ENCODE results near the gene DIS3L. TPM values are rescaled to one million over a fixed set of nuclear protein-coding genes. Genes with fewer than 3 reads are reported as not detected.
A peak's percentile ranks its signal among the peaks of the same experiment; 100 is the strongest.

The DIS3L gene
- polyA plus RNA-seq, 2 of the 4 experiments (the other 2 are of a cell fraction): 43.6 to 64.3 TPM

DNA sequence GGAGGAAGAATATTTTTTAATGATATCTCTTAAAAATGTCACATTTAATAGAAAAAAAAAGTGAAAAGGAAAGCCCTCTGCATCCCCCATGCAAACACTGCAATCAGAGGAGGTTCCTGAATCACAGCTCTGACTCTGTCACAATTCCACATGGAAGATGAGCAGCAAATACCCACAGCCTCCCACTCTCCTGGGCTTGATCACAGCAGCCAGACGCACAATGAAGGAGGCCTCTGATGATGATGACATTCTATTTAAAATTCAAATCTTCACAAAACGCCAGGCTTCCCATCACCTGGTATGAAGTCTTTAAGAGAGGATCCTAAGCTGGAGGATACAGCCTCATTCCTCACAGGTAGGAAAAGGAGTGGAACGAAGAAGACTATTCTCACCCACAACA is 9.1 kb upstream of the DIS3L start (continued):
- TF ChIP-seq, protein P1, sequence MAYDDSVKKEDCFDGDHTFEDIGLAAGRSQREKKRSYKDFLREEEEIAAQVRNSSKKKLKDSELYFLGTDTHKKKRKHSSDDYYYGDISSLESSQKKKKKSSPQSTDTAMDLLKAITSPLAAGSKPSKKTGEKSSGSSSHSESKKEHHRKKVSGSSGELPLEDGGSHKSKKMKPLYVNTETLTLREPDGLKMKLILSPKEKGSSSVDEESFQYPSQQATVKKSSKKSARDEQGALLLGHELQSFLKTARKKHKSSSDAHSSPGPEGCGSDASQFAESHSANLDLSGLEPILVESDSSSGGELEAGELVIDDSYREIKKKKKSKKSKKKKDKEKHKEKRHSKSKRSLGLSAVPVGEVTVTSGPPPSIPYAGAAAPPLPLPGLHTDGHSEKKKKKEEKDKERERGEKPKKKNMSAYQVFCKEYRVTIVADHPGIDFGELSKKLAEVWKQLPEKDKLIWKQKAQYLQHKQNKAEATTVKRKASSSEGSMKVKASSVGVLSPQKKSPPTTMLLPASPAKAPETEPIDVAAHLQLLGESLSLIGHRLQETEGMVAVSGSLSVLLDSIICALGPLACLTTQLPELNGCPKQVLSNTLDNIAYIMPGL (CRISPR knock-in tag; IDR thresholded peaks at IDR 0.05; ENCODE audit: borderline replicate concordance): no peak
- TF ChIP-seq NFE2L2 (conservative IDR thresholded peaks at IDR 0.05; ENCODE audit: low read length) (no peak), FOXS1 (CRISPR knock-in tag; IDR thresholded peaks at IDR 0.05) (no peak), TP53 (CRISPR knock-in tag; IDR thresholded peaks at IDR 0.05) (no peak)

DNA sequence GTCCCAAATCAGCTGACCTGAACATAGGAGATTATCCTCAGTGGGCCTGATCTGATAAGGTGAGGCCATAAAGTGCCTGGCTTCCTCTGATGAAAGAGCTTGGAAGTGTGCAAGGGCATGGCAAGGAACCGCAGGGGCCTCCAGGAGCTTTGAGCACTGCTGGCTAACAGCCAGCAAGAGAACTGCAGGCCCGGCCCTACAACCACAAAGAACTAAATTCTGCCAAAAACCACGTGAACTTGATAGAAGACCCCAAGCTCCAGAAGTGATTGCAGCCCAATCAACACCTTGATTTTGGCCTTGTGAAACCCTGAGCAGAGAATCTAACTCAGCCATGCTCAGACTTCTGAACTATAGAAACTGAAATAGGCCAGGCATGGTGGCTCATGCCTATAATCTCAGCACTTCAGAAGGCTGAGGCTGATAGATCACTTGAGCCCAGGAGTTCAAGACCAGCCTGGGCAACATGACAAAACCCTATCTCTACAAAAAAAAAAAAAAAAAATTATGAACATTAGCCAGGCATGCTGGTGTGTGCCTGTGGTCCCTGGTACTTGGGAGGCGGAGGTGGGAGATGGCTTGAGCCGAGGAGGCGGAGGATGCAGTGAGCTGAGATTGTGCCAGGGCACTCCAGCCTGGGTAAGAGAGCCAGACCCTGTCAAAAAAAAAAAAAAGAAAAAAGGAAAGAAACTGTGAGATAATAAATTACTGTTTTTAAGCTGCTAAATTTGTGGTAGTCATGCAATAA is 7.7 kb upstream of the DIS3L start:
- ATAC-seq: no peak
- 86% methylated on average over 6 of the region's 6 CpGs for WGBS (ENCODE audit: missing lambda C conversion rate)
- ChIA-PET CTCF (interaction anchor here (0.6 to 4.3 kb wide), 10 partner anchors 9 to 589 kb away, joined by 3 to 29 read pairs (median 3); partner anchors contain the start of gene MEGF11), POLR2A (no interaction called here)
- no peak for DNase-seq (ENCODE audit: low read depth in 1 of 2, low spot score in 1 of 2)
- Histone ChIP-seq H3K4me1 (peaks cover 10% of the 10 kb centered on the region), H3K9me3 (no peaks in the 10 kb centered on the region), H3K27ac (no peak overlapping the region), H3K4me3 (no peak overlapping the region), H3K4me2 (no peak overlapping the region)
- no peak for FAIRE-seq
- TF ChIP-seq TP53 (CRISPR knock-in tag; IDR thresholded peaks at IDR 0.05) (no peak), ZFP36 (IDR thresholded peaks at IDR 0.05; ENCODE audit: borderline replicate concordance, partially characterized antibody) (no peak), JUNB (IDR thresholded peaks at IDR 0.05) (no peak), EP300 (IDR thresholded peaks at IDR 0.05) (no peak)

DNA sequence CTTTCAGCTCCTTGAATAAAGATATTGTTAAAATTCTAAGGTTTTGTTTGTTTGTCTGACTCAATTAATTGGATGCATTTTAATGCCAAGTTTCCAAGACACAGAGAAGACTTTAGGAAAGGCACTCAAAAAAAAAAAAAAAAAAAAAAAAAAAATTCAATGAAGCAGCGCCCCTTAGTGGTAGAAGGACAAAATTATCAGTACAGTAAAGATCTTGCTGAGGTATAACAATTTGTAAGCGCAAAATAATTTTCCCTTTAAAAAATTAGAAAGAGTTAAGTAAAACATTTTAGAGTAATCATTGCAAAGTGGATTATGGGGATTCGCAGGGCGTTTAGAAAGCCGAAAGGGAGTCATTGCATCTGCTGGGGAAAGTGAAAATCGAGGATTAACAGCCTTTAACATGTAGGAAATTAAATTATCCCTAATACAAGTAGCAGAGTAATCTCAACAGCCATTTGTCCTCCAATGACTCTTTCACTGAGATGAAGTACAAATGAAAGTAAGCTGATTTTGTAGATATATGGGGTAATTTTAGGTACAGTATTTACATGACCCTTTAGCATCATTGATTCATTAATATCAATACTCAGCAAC is 5.8 kb upstream of the DIS3L start:
- TF ChIP-seq FOXS1 (CRISPR knock-in tag; IDR thresholded peaks at IDR 0.05): no peak
- peak; percentile 70 for TF ChIP-seq SMC3 (IDR thresholded peaks at IDR 0.05)
- no peak for TF ChIP-seq FOSL2 (IDR thresholded peaks at IDR 0.05)
- TF ChIP-seq FOSL2 (CRISPR knock-in tag; IDR thresholded peaks at IDR 0.05): no peak
- peak; percentile 1 for TF ChIP-seq MAFK (IDR thresholded peaks at IDR 0.05; ENCODE audit: partially characterized antibody)
- TF ChIP-seq RAD21 (conservative IDR thresholded peaks at IDR 0.05 in 1 of 2, IDR thresholded peaks at IDR 0.05 in 1 of 2): peak; percentile 65 to 72
- TF ChIP-seq, protein P2, sequence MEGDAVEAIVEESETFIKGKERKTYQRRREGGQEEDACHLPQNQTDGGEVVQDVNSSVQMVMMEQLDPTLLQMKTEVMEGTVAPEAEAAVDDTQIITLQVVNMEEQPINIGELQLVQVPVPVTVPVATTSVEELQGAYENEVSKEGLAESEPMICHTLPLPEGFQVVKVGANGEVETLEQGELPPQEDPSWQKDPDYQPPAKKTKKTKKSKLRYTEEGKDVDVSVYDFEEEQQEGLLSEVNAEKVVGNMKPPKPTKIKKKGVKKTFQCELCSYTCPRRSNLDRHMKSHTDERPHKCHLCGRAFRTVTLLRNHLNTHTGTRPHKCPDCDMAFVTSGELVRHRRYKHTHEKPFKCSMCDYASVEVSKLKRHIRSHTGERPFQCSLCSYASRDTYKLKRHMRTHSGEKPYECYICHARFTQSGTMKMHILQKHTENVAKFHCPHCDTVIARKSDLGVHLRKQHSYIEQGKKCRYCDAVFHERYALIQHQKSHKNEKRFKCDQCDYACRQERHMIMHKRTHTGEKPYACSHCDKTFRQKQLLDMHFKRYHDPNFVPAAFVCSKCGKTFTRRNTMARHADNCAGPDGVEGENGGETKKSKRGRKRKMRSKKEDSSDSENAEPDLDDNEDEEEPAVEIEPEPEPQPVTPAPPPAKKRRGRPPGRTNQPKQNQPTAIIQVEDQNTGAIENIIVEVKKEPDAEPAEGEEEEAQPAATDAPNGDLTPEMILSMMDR (IDR thresholded peaks at IDR 0.05): peak; percentile 85
- ATAC-seq (peak; percentile 56 to 69; a peak in 3 of 6 replicates), FAIRE-seq (peak; percentile 18), DNase-seq (ENCODE audit: low read depth in 1 of 2, low spot score in 1 of 2) (peak; percentile 27 to 37)
- POLR2A ChIA-PET: no interaction called here
- peaks cover 13% of the 10 kb centered on the region for H3K4me1 ChIP-seq
- H3K9me3 ChIP-seq: no peaks in the 10 kb centered on the region
- peak overlapping the region; percentile 48 for H3K4me2 ChIP-seq
- WGBS (ENCODE audit: missing lambda C conversion rate): 1% methylated on average over 6 of the region's 6 CpGs
- no peak overlapping the region for H3K4me3 ChIP-seq
- CTCF ChIA-PET: interaction anchor here (0.5 to 4.4 kb wide), 55 partner anchors 10 to 1070 kb away, joined by 3 to 29 read pairs (median 3); partner anchors contain the start of genes INTS14, MAP2K1 and MEGF11
- no peak overlapping the region for H3K27ac ChIP-seq

DNA sequence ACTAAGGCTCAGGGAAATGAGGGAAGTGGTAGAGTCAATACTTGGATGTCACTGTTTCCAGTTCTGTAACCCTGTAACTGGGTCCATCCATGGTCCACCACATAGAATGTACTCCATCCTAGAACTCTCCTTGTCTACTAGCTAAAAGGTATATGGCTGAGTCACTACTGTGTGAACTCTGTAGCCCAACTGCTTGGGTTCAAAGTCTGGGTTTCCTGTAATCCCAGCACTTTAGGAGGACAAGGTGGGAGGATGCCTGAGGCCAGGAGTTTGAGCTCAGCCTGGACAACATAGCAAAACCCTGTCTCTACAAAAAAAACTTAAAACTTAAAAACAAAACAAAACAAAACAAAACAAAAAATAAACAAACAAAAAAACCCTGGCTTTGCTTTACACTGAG is 5.3 kb upstream of the DIS3L start:
- TF ChIP-seq TP53 (CRISPR knock-in tag; IDR thresholded peaks at IDR 0.05): no peak
- TF ChIP-seq, protein P3, sequence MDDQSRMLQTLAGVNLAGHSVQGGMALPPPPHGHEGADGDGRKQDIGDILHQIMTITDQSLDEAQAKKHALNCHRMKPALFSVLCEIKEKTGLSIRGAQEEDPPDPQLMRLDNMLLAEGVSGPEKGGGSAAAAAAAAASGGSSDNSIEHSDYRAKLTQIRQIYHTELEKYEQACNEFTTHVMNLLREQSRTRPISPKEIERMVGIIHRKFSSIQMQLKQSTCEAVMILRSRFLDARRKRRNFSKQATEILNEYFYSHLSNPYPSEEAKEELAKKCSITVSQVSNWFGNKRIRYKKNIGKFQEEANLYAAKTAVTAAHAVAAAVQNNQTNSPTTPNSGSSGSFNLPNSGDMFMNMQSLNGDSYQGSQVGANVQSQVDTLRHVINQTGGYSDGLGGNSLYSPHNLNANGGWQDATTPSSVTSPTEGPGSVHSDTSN (IDR thresholded peaks at IDR 0.05): no peak
- no peak for TF ChIP-seq HOXB13 (CRISPR knock-in tag; IDR thresholded peaks at IDR 0.05; ENCODE audit: low read depth)
- no peak for TF ChIP-seq ZSCAN20 (CRISPR knock-in tag; IDR thresholded peaks at IDR 0.05)
- TF ChIP-seq HOXA7 (CRISPR knock-in tag; IDR thresholded peaks at IDR 0.05): no peak
- TF ChIP-seq, protein P4, sequence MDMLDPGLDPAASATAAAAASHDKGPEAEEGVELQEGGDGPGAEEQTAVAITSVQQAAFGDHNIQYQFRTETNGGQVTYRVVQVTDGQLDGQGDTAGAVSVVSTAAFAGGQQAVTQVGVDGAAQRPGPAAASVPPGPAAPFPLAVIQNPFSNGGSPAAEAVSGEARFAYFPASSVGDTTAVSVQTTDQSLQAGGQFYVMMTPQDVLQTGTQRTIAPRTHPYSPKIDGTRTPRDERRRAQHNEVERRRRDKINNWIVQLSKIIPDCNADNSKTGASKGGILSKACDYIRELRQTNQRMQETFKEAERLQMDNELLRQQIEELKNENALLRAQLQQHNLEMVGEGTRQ (IDR thresholded peaks at IDR 0.05): no peak
- TF ChIP-seq ZFP36 (IDR thresholded peaks at IDR 0.05; ENCODE audit: borderline replicate concordance, partially characterized antibody): no peak
- no peak for TF ChIP-seq RAD21 (conservative IDR thresholded peaks at IDR 0.05 in 1 of 2, IDR thresholded peaks at IDR 0.05 in 1 of 2)
- Histone ChIP-seq H3K4me2 (peak overlapping the region; percentile 48), H3K4me3 (no peak overlapping the region), H3K4me1 (peaks cover 16% of the 10 kb centered on the region), H3K27ac (no peak overlapping the region), H3K9me3 (no peaks in the 10 kb centered on the region)
- DNase-seq (ENCODE audit: low read depth in 1 of 2, low spot score in 1 of 2) (peak in 1 of 2 experiments; percentile 15), FAIRE-seq (peak; percentile 23), ATAC-seq (peak; percentile 16 to 63; a peak in 3 of 6 replicates)
- POLR2A ChIA-PET: no interaction called here
- CTCF ChIA-PET: interaction anchor here (0.5 to 4.4 kb wide), 48 partner anchors 9 to 733 kb away, joined by 3 to 29 read pairs (median 4); partner anchors contain the start of genes INTS14, MAP2K1 and MEGF11

Data from A549 (cell line).